SK-N-SH (cell line): ENCODE results near the gene SDSL. TPM values are rescaled to one million over a fixed set of nuclear protein-coding genes. Genes with fewer than 3 reads are reported as not detected.
A peak's percentile ranks its signal among the peaks of the same experiment; 100 is the strongest.

ENCODE experiments used
- CTCF ChIA-PET: fragments of 300-600, 350-600 bp; formaldehyde crosslinking; extraction: SDS; loops from one replicate; lab custom pipeline; 2021; lab: Yijun Ruan, JAX
- POLR2A ChIA-PET: fragments of 350-600 bp; sonication (Branson Sonifier 250); formaldehyde crosslinking; extraction: SDS; loops from one replicate; lab custom pipeline; 2020; ENCODE audit warnings: antibody characterized with exemption, inconsistent platforms; lab: Yijun Ruan, JAX
- DNase-seq: peaks from one replicate; pipeline ENCODE4 v3.0.0; 2012
- H2AFZ ChIP-seq: fragments of 200-600 bp; sonication (generic); 2 replicates; pipeline ENCODE4 v1.8.1; 2016; ENCODE audit warnings: antibody characterized with exemption, mild to moderate bottlenecking, low read depth
- H3F3A ChIP-seq: fragments of 200-600 bp; sonication (generic); replicated peaks from 2 replicates; pipeline ENCODE3; 2016; ENCODE audit warnings: antibody characterized with exemption, mild to moderate bottlenecking; ENCODE audit not compliant: insufficient read depth
- H3K27ac ChIP-seq, 2 experiments: fragments of 200-500 bp in 1 of 2; fragments of 200-600 bp in 1 of 2; sonication (Bioruptor generic) in 1 of 2; sonication (generic), shearing (Covaris generic) in 1 of 2; 2 replicates each; pipeline versions ENCODE4 v1.5.1 to v1.6.1; 2014 to 2016; ENCODE audit warnings: low read depth in 2 of 2, inconsistent platforms in 1 of 2, low read length in 1 of 2, mild to moderate bottlenecking in 1 of 2, mixed read lengths in 1 of 2
- H3K27me3 ChIP-seq: fragments of 200-600 bp; sonication (generic), shearing (Covaris generic); 2 replicates; pipeline ENCODE4 v1.6.1; 2016; ENCODE audit warnings: mixed run types; ENCODE audit not compliant: insufficient read depth
- H3K36me3 ChIP-seq, 2 experiments: fragments of 200-500 bp in 1 of 2; fragments of 200-600 bp in 1 of 2; sonication (Bioruptor generic) in 1 of 2; sonication (generic) in 1 of 2; replicated peaks in 1 of 2; 2 replicates each; pipeline versions ENCODE3 to v1.5.1; 2014 to 2016; ENCODE audit warnings: low read length in 1 of 2, mild to moderate bottlenecking in 1 of 2; ENCODE audit not compliant: insufficient read depth in 2 of 2, control insufficient read depth in 1 of 2
- H3K4me1 ChIP-seq, 2 experiments: fragments of 200-500 bp in 1 of 2; fragments of 200-600 bp in 1 of 2; sonication (Bioruptor generic) in 1 of 2; sonication (generic), shearing (Covaris generic) in 1 of 2; 2 replicates each; pipeline versions ENCODE4 v1.5.1 to v1.6.1; 2014 to 2016; ENCODE audit warnings: low read depth in 1 of 2, low read length in 1 of 2, mixed run types in 1 of 2; ENCODE audit not compliant: insufficient read depth in 2 of 2, control insufficient read depth in 1 of 2
- H3K4me2 ChIP-seq: fragments of 200-600 bp; sonication (generic), shearing (Covaris generic); 2 replicates; pipeline ENCODE4 v1.6.1; 2017; ENCODE audit warnings: mixed run types
- H3K4me3 ChIP-seq, 2 experiments: fragments of 200-500 bp in 1 of 2; fragments of 200-600 bp in 1 of 2; sonication (Bioruptor generic) in 1 of 2; sonication (generic), shearing (Covaris generic) in 1 of 2; 2 replicates each; pipeline versions ENCODE4 v1.5.1 to v1.8.1; 2014 to 2016; ENCODE audit warnings: low read depth in 2 of 2, inconsistent platforms in 1 of 2, low read length in 1 of 2, mild to moderate bottlenecking in 1 of 2, mixed read lengths in 1 of 2, moderate library complexity in 1 of 2
- H3K79me2 ChIP-seq: fragments of 200-600 bp; sonication (generic); 2 replicates; pipeline ENCODE4 v1.8.1; 2017; ENCODE audit warnings: mild to moderate bottlenecking; ENCODE audit not compliant: insufficient read depth
- H3K9ac ChIP-seq: fragments of 200-600 bp; sonication (generic); 2 replicates; pipeline ENCODE4 v1.6.1; 2017; ENCODE audit warnings: mixed run types
- H3K9me2 ChIP-seq: fragments of 200-600 bp; sonication (generic); 2 replicates; pipeline ENCODE4 v1.6.1; 2017; ENCODE audit warnings: mixed run types
- H3K9me3 ChIP-seq: fragments of 200-600 bp; sonication (generic); 2 replicates; pipeline ENCODE4 v1.6.1; 2017; ENCODE audit warnings: mixed run types, mild to moderate bottlenecking, moderate library complexity
- H4K20me1 ChIP-seq: fragments of 200-600 bp; sonication (generic); 2 replicates; pipeline ENCODE4 v1.6.1; 2017; ENCODE audit warnings: mild to moderate bottlenecking, mixed run types; ENCODE audit not compliant: insufficient read depth
- ELF1 ChIP-seq: IDR thresholded peaks from 2 replicates; pipeline ENCODE4 v1.4.0; 2012
- EP300 ChIP-seq, 2 experiments: IDR thresholded peaks; 2 replicates each; pipeline versions ENCODE4 v1.4.0 to v1.6.1; 2012; ENCODE audit warnings: borderline replicate concordance in 1 of 2, low read depth in 1 of 2, low read length in 1 of 2
- EZH2phosphoT487 ChIP-seq: fragments of 200-600 bp; sonication (generic); IDR thresholded peaks from 2 replicates; pipeline ENCODE4 v1.6.1; 2017; ENCODE audit warnings: low read depth, mixed run types, mild to moderate bottlenecking, antibody characterized with exemption, moderate library complexity, borderline replicate concordance
- FOSL2 ChIP-seq: IDR thresholded peaks from 2 replicates; pipeline ENCODE4 v1.4.0; 2012; ENCODE audit warnings: low read depth, mild to moderate bottlenecking, moderate library complexity, borderline replicate concordance
- FOXJ3 ChIP-seq: sonication (generic); formaldehyde crosslinking; IDR thresholded peaks from 2 replicates; pipeline ENCODE4 v1.5.1; 2020; ENCODE audit warnings: mild to moderate bottlenecking, missing genetic modification reagents
- FOXM1 ChIP-seq: IDR thresholded peaks from 2 replicates; pipeline ENCODE4 v1.4.0; 2012; ENCODE audit warnings: low read depth, mild to moderate bottlenecking
- GATA2 ChIP-seq: sonication (generic); formaldehyde crosslinking; IDR thresholded peaks from 2 replicates; pipeline ENCODE4 v1.5.0; 2020; ENCODE audit warnings: mild to moderate bottlenecking, missing genetic modification reagents
- MAX ChIP-seq: IDR thresholded peaks from 2 replicates; pipeline ENCODE4 v1.4.0; 2012; ENCODE audit warnings: low read depth
- MXI1 ChIP-seq: IDR thresholded peaks from 2 replicates; pipeline ENCODE4 v1.6.1; 2012; ENCODE audit warnings: mild to moderate bottlenecking, low read depth, low read length, improper control_type of control experiment
- NFIC ChIP-seq: IDR thresholded peaks from 2 replicates; pipeline ENCODE4 v1.4.0; 2012; ENCODE audit warnings: borderline replicate concordance
- POLR2AphosphoS5 ChIP-seq: IDR thresholded peaks from 2 replicates; pipeline ENCODE4 v1.6.1; 2012; ENCODE audit warnings: low read depth, low read length
- RXRA ChIP-seq: IDR thresholded peaks from 2 replicates; pipeline ENCODE4 v1.4.0; 2012; ENCODE audit warnings: low read depth, mild to moderate bottlenecking, borderline replicate concordance
- SIN3A ChIP-seq: IDR thresholded peaks from 2 replicates; pipeline ENCODE4 v1.6.1; 2012; ENCODE audit warnings: low read depth, mild to moderate bottlenecking, low read length, moderate library complexity, borderline replicate concordance
- SMC3 ChIP-seq: IDR thresholded peaks from 2 replicates; pipeline ENCODE4 v1.6.1; 2012; ENCODE audit warnings: low read depth, low read length, improper control_type of control experiment
- USF2 ChIP-seq: fragments of 150-350 bp; IDR thresholded peaks from 2 replicates; pipeline ENCODE4 v1.6.1; 2017; ENCODE audit warnings: antibody characterized with exemption, low read length, low read depth, borderline replicate concordance
- WGBS: methylation state at CpG from one replicate; pipeline ENCODE4 v1.1.6; 2017; ENCODE audit warnings: low lambda C conversion rate; 5-methylcytosine and 5-hydroxymethylcytosine counted together
- polyA plus RNA-seq, 3 experiments: library from polyadenylated mRNA; depleted of rRNA; stranded (reverse); fragments of >200 nt; gene quantifications; 2 replicates each; pipeline ENCODE4 v1.2.3, GENCODE V29; 2012
- TF ChIP-seq, protein P1 (sequence below): fragments of 150-350 bp; IDR thresholded peaks from 2 replicates; pipeline ENCODE4 v1.6.1; 2016; ENCODE audit warnings: mild to moderate bottlenecking, low read depth, low read length
- TF ChIP-seq, protein P2 (sequence below): IDR thresholded peaks from 2 replicates; pipeline ENCODE4 v1.4.0; 2012; ENCODE audit warnings: low read depth, borderline replicate concordance

The SDSL gene
- polyA plus RNA-seq, 1 of the 3 experiments (the other 2 are of a cell fraction), result 33.7 TPM

GRCh38 chr12:113396828-113397496 is 25.2 kb upstream of the SDSL start:
- TF ChIP-seq USF2, result no peak
- no peak for TF ChIP-seq POLR2AphosphoS5
- TF ChIP-seq FOXJ3 (CRISPR knock-in tag), result no peak
- no peak for TF ChIP-seq GATA2 (CRISPR knock-in tag)
- no peak for TF ChIP-seq NFIC
- DNase-seq, result peak; percentile 42
- H3F3A ChIP-seq, result no peaks in the 10 kb centered on the region
- WGBS, result 33% methylated on average over 15 of the region's 16 CpGs
- H3K9me3 ChIP-seq, result no peaks in the 10 kb centered on the region
- H3K4me2 ChIP-seq, result no peak overlapping the region
- H3K4me1 ChIP-seq, result no peaks in the 10 kb centered on the region
- no peaks in the 10 kb centered on the region for H3K79me2 ChIP-seq
- ChIA-PET POLR2A (no interaction called here), CTCF (no interaction called here)
- no peak overlapping the region for H2AFZ ChIP-seq
- no peaks in the 10 kb centered on the region for H3K36me3 ChIP-seq
- no peaks in the 10 kb centered on the region for H3K27me3 ChIP-seq
- no peak overlapping the region for H3K4me3 ChIP-seq
- H4K20me1 ChIP-seq, result no peaks in the 10 kb centered on the region
- H3K27ac ChIP-seq, result no peak overlapping the region
- H3K9ac ChIP-seq, result no peak overlapping the region
- no peaks in the 10 kb centered on the region for H3K9me2 ChIP-seq

DNA sequence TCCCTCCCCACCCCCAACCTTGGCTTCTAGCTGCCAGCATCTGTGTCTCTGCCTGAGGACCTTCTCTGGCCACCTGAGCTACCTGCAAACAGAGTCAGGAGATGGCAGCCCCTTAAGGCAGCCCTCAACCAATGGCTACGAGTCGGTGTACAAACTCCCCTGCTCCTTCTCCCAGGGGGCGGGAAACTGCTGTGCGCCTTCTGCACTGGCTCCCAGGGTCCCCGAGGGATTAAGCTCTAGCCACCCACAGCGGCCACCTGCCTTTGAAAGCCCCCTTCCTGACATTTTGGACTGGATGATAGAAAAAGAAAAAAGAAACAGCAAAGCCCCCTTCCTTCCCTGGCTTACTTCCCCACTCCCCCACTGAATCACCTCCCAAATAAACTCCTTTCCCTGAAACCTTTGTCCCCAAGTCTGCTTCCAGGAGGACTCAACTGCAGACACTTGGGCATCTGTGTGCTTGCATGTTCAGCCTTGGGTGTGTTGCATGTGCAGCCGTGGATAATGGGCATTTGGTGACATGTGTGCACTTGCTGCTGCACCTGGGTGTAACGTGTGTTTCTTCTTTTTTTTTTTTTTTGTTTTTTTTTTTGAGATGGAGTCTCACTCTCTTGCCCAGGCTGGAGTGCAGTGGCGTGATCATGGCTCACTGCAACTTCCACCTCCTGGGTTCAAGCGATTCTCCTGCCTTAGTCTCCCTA is 24.5 kb upstream of the SDSL start:
- no peaks in the 10 kb centered on the region for H3K27me3 ChIP-seq
- no peaks in the 10 kb centered on the region for H3K36me3 ChIP-seq
- no peaks in the 10 kb centered on the region for H3K9me2 ChIP-seq
- H3K9me3 ChIP-seq, result no peaks in the 10 kb centered on the region
- H2AFZ ChIP-seq, result no peak overlapping the region
- H3K9ac ChIP-seq, result no peak overlapping the region
- DNase-seq, result no peak
- ChIA-PET CTCF (no interaction called here), POLR2A (no interaction called here)
- H3F3A ChIP-seq, result no peaks in the 10 kb centered on the region
- 24% methylated on average over 10 of the region's 10 CpGs for WGBS
- H3K4me1 ChIP-seq, result no peaks in the 10 kb centered on the region
- H3K27ac ChIP-seq, result no peak overlapping the region
- H3K79me2 ChIP-seq, result no peaks in the 10 kb centered on the region
- H4K20me1 ChIP-seq, result no peaks in the 10 kb centered on the region
- H3K4me3 ChIP-seq, result no peak overlapping the region
- TF ChIP-seq FOSL2 (no peak), FOXM1 (no peak), ELF1 (no peak), GATA2 (CRISPR knock-in tag) (no peak), EZH2phosphoT487 (no peak), SMC3 (no peak), MAX (no peak), USF2 (no peak), EP300 (IDR thresholded peaks at IDR 0.05; ENCODE audit: borderline replicate concordance in 1 of 2, low read depth in 1 of 2, low read length in 1 of 2) (no peak), MXI1 (no peak), SIN3A (no peak), RXRA (no peak), FOXJ3 (CRISPR knock-in tag) (no peak)
- TF ChIP-seq, protein P1, sequence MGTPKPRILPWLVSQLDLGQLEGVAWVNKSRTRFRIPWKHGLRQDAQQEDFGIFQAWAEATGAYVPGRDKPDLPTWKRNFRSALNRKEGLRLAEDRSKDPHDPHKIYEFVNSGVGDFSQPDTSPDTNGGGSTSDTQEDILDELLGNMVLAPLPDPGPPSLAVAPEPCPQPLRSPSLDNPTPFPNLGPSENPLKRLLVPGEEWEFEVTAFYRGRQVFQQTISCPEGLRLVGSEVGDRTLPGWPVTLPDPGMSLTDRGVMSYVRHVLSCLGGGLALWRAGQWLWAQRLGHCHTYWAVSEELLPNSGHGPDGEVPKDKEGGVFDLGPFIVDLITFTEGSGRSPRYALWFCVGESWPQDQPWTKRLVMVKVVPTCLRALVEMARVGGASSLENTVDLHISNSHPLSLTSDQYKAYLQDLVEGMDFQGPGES, result no peak
- TF ChIP-seq, protein P2, sequence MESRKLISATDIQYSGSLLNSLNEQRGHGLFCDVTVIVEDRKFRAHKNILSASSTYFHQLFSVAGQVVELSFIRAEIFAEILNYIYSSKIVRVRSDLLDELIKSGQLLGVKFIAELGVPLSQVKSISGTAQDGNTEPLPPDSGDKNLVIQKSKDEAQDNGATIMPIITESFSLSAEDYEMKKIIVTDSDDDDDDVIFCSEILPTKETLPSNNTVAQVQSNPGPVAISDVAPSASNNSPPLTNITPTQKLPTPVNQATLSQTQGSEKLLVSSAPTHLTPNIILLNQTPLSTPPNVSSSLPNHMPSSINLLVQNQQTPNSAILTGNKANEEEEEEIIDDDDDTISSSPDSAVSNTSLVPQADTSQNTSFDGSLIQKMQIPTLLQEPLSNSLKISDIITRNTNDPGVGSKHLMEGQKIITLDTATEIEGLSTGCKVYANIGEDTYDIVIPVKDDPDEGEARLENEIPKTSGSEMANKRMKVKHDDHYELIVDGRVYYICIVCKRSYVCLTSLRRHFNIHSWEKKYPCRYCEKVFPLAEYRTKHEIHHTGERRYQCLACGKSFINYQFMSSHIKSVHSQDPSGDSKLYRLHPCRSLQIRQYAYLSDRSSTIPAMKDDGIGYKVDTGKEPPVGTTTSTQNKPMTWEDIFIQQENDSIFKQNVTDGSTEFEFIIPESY, result no peak
- no peak overlapping the region for H3K4me2 ChIP-seq
